CD1c-positive myeloid dendritic cell (primary cell): ENCODE measurements around the gene TGFB1.
"Not testable (repeated sequence)": the region's sequence is repeated elsewhere in the genome, so short reads cannot be mapped to it uniquely, and the experiment has no call there.

ENCODE experiments used
- DNase-seq: peaks from one replicate; pipeline ENCODE4 v3.0.0-alpha.2; 2016; ENCODE audit errors: extremely low spot score

TGFB1 gene

GRCh38 chr19:41302624-41303351, 50.9 kb downstream of the TGFB1 start:
- DNase-seq, result no peak

GRCh38 chr19:41300555-41300954, 53.2 kb downstream of the TGFB1 start:
- DNase-seq, result no peak

GRCh38 chr19:41299755-41300089, 54.0 kb downstream of the TGFB1 start:
- DNase-seq, result peak; percentile 20

GRCh38 chr19:41299046-41299754, 54.5 kb downstream of the TGFB1 start:
- DNase-seq, result peak; percentile 46

- peak; percentile 80 for DNase-seq
These were observed 55.3 kb downstream of the TGFB1 start for GRCh38 chr19:41298348-41298964.

GRCh38 chr19:41297628-41298347, 55.9 kb downstream of the TGFB1 start:
- DNase-seq, result no peak

GRCh38 chr19:41296433-41296871, 57.3 kb downstream of the TGFB1 start:
- no peak for DNase-seq

- DNase-seq, result no peak
These were observed 58.2 kb downstream of the TGFB1 start for GRCh38 chr19:41295499-41295898.

- DNase-seq, result no peak
These were observed 59.3 kb downstream of the TGFB1 start for GRCh38 chr19:41294393-41294792.

GRCh38 chr19:41289814-41290213, 63.9 kb downstream of the TGFB1 start:
- DNase-seq, result not testable (repeated sequence)

GRCh38 chr19:41288673-41289530, 64.8 kb downstream of the TGFB1 start:
- DNase-seq, result no peak
